Urothelium cell line (cell line): ENCODE results near the gene TESMIN.

ENCODE experiments used
- DNase-seq: peaks from one replicate; pipeline ENCODE4 v3.0.0; 2011; ENCODE audit warnings: low spot score, mixed read lengths
- FAIRE-seq: peaks from 2 replicates; lab custom pipeline; 2011; peaks lifted over from hg19 to GRCh38; lab: Jason Lieb, UNC

The TESMIN gene, protein sequence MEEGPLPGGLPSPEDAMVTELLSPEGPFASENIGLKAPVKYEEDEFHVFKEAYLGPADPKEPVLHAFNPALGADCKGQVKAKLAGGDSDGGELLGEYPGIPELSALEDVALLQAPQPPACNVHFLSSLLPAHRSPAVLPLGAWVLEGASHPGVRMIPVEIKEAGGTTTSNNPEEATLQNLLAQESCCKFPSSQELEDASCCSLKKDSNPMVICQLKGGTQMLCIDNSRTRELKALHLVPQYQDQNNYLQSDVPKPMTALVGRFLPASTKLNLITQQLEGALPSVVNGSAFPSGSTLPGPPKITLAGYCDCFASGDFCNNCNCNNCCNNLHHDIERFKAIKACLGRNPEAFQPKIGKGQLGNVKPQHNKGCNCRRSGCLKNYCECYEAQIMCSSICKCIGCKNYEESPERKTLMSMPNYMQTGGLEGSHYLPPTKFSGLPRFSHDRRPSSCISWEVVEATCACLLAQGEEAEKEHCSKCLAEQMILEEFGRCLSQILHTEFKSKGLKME

DNA sequence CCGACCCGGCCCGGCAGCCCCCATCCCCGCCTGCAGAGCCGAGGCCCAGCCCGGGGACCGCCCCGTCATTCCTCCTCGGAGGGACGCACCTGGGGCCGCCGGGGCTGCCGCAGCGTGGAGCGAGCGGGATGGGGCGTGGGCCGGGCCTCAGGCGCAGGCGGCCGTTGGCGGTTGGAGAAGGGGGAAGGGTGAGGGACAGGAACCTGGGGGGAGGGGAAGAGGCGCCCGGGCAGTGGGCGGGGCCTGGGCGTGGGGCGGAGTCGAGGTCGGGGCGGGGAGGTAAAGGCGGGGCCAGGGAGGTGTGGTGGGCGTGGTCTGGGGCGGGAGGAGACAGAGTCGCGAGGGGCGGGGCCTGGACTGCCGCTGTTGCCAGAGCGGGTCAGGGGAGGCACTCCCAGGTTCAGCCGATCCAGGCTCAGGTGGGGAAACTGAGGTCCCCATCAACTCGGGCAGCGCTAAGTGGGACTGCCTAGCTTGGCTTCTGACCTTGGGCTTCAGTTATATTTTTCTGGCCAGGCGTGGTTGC, at the start of gene TESMIN:
Gene TESMIN, minus strand, starts transcription at position 190 of the 526 bp plus-strand sequence. CDS start 860 bp downstream, outside the sequence.
- DNase-seq (peak; percentile 82), FAIRE-seq (no peak)

GRCh38 chr11:68798221-68798813, 47.0 kb upstream of the TESMIN start:
- no peak for DNase-seq
- FAIRE-seq = no peak

- FAIRE-seq (no peak), DNase-seq (no peak)
Observed at GRCh38 chr11:68796801-68797200, 45.5 kb upstream of the TESMIN start.

- FAIRE-seq = no peak
Observed at GRCh38 chr11:68792400-68792966, 41.2 kb upstream of the TESMIN start.

GRCh38 chr11:68784653-68785052, 33.3 kb upstream of the TESMIN start:
- FAIRE-seq = no peak
- DNase-seq = no peak

More at GRCh38 chr11:68792400-68792966, 41.2 kb upstream of the TESMIN start:
- peak; percentile 57 for DNase-seq

- no peak for DNase-seq
- FAIRE-seq = no peak
Observed at GRCh38 chr11:68783216-68783821, 32.0 kb upstream of the TESMIN start.

- DNase-seq (no peak), FAIRE-seq (no peak)
Observed at GRCh38 chr11:68782711-68783110, 31.4 kb upstream of the TESMIN start.

DNA sequence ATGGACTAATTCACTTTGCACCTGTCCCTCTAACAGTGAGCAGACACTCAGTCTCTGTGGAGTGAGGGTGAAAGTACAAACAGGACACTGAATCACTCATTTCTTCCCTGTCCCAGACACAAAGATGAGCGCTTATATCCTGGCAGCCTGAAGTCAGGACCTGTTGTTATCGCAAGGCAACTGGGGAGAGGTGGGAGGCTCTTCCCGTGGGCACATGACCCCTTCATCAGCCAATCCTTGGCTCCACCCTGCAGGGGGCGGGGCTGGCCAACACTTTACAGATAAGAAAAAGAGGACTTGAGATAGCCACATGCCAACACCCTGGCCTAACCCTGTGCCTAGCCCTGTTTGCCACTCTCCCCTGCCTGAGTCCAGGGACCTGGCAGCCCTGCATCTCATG, 29.5 kb upstream of the TESMIN start:
- FAIRE-seq = no peak
- DNase-seq = no peak

DNA sequence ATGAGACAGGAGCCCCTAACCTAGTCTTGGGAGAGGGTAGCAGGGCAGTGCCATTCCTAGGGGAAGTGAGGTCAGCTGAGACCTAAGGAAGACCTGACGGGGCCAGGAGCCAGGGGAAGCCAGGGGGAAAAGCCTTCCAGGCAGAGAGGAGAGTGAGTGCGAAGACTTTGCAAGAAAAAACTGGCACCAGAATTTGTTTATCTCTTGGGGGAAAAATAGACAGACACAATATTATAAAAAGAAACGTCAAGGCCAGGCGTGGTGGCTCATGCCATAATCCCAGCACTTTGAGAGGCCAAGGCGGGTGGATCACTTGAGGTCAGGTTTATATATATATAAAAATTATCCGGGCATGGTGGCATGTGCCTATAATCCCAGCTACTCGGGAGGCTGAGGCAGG, 26.9 kb upstream of the TESMIN start:
- FAIRE-seq = no peak
- no peak for DNase-seq

DNA sequence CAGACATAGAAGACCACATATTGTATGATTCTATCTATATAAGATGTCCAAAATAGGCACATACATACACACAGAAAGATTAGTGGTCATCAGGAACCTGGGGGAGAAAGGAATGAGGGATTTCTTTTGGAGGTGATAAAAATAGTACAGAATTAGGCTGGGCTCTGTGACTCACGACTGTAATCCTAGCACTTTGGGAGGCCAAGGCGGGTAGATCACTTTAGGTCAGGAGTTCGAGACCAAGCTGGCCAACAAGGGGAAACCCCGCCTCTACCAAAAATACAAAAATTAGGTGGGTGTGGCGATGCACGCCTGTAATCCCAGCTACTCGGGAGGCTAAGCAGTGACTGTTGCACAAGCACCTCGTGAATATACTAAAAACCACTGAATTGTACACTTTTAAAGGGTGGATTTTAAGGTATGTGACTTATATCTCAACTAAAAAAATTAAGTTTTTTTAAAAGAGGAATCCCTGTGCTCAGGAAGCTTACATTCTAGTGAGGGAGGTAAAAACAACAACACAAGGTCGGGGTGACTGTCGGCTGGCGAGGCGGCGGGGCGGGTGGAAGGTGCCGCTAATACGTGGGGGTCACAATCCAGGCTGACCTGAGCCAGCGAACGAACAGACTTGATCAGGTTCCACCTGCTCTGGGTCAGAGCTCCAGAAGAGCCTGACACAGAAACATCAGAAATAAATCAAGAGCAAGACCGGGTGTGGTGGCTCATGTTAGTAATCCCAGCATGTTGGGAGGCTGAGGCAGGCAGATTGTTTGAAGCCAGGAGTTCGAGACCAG, 25.3 kb upstream of the TESMIN start:
- no peak for DNase-seq
- FAIRE-seq = no peak

DNA sequence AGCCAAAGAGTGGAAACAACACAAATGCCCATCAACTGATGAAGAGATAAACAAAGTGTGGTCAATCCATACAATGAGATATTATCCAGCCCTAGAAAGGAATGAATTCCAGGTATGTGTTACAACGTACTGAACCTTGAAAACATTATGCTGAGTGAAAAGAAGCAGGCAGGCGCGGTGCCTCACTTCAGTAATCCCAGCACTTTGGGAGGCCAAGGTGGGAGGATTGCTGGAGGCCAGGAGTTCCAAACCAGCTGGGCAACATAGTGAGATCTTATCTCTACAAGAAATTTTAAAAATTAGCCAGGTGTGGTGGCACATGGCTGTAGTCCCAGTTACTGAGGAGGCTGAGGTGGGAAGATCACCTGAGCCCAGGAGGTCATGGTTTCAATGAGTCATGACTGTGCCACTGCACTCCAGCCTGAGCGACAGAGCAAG, 24.6 kb upstream of the TESMIN start:
- FAIRE-seq (peak; percentile 89), DNase-seq (no peak)

DNA sequence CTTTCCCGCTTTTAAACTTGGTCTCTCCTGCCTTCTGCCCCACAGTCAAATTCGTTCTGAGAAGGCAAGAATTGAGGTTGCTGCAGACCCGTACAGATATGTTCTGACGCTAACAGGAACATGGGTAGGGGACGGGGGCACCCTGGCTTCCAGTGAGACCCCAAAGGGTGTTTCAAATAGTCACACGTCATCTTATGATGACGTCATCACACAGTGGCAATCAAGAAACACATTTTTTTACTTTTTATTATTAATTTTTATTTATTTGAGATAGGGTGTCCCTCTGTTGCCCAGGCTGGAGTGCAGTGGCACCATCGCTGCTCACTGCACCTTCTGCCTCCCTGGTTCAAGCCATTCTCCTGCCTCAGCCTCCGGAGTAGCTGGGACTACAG, 22.9 kb upstream of the TESMIN start:
- DNase-seq = peak; percentile 26
- FAIRE-seq = no peak

GRCh38 chr11:68773521-68774193, 22.3 kb upstream of the TESMIN start:
- DNase-seq (peak; percentile 93), FAIRE-seq (peak; percentile 97)

- FAIRE-seq (no peak), DNase-seq (no peak)
Observed at GRCh38 chr11:68772936-68773335, 21.6 kb upstream of the TESMIN start.

DNA sequence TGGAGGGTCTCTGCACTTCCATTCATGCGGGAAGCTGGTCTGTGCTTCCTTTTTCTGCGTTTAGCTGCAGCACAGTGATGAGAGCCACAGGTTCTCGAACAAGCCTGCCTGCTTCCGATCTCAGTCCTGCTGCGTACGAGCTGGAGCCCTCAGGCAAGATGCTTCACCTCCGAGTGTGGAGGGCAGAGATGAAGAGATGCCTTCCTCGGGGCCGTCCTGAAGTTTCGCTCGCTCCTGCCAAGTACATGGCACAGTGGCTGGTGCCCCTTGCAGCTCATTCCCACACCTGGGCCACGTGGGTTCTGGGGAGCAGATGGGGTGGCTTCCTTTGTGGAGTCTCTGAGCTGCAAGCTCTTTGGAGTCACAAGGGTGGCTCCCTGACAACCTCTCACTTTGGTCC, 19.5 kb upstream of the TESMIN start:
- DNase-seq (no peak), FAIRE-seq (no peak)

DNA sequence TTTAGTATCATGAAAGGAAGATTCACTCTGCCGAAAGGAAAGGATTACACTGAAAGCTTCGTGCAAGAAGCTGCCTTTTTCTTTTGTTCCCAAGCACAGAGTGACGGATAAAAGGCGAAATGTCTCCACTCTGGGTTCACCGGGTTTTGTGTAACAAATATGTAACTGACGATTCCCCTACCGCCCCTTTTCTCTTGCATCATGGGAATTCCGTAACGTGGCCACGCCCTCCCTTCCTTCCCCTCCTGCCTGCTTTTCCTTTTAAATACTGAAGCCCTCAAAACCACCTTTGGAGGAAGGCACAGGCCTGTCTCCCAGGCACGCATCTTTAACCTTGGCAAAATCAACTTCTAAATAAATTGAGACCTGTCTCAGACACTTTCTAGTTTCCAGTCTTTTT, 16.4 kb upstream of the TESMIN start:
- DNase-seq = no peak
- FAIRE-seq = no peak

GRCh38 chr11:68766786-68767185, 15.5 kb upstream of the TESMIN start:
- DNase-seq (no peak), FAIRE-seq (no peak)

GRCh38 chr11:68764746-68765145, 13.4 kb upstream of the TESMIN start:
- DNase-seq (no peak), FAIRE-seq (no peak)

DNA sequence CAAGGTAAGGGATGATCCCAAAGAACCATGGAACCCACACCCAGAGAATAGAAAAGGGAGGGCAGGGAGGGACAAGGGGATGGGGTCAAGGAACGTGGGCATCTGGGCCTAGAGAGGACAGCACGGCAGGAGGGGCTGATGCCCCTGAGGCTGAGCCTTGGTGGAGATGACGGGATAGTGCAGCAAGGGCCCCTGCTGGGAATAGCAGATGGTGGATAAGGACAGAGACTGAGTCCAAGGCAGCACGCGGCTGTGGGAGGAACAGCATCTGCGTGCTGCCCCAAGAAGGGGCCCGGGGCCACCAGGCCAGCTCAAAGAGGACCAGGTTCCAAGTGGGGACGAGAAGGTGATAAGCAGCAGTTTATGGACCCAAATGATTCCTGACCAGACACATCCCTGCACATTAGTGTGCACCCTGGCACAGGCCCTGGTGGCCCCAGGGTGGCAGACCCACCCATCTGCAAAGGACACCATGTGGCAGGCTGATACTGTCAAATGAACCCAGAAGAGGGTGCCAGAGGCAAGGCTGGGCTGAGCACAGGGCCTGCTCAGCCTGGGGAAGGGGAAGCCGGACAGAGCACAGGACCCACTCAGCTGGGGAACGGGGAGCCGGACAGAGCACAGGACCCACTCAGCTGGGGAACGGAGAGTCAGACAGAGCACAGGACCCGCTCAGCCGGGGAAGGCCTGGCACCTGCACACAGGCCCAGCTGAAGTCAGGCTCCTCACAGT, 12.8 kb upstream of the TESMIN start:
- DNase-seq (no peak), FAIRE-seq (no peak)
